ENCODE results near the gene TRABD2B.

- TF ChIP-seq EZH2 (IDR thresholded peaks at IDR 0.05; ENCODE audit: low read depth, unreplicated experiment) (no peak), REST (IDR thresholded peaks at IDR 0.05; ENCODE audit: unreplicated experiment) (no peak), CTCF (conservative IDR thresholded peaks at IDR 0.05; ENCODE audit: low read depth in 2 of 2) (no peak), EZH2phosphoT487 (IDR thresholded peaks at IDR 0.05; ENCODE audit: unreplicated experiment) (no peak), STAT1 (IDR thresholded peaks at IDR 0.05; ENCODE audit: unreplicated experiment) (no peak), POLR2AphosphoS5 (IDR thresholded peaks at IDR 0.05; ENCODE audit: low read depth) (no peak), ZNF114 (CRISPR knock-in tag; IDR thresholded peaks at IDR 0.05) (no peak), JUNB (IDR thresholded peaks at IDR 0.05; ENCODE audit: unreplicated experiment) (no peak), ZNF331 (CRISPR knock-in tag; IDR thresholded peaks at IDR 0.05; ENCODE audit: low read depth) (no peak), CREB1 (CRISPR knock-in tag; IDR thresholded peaks at IDR 0.05; ENCODE audit: low read depth) (no peak), ZNF462 (CRISPR knock-in tag; IDR thresholded peaks at IDR 0.05) (no peak), ETS1 (IDR thresholded peaks at IDR 0.05) (no peak)
Observed at GRCh38 chr1:47890779-47891178, 106.4 kb downstream of the TRABD2B start.
